ENCODE measurements around the gene LY6G6D. TPM values are rescaled to one million over a fixed set of nuclear protein-coding genes. Genes with fewer than 3 reads are reported as not detected.

Gene LY6G6D
- total and polyA plus RNA-seq, 2 of the 13 experiments (the other 11 are each of a cell fraction or from before 2014, with no cell fraction given): not detected

DNA sequence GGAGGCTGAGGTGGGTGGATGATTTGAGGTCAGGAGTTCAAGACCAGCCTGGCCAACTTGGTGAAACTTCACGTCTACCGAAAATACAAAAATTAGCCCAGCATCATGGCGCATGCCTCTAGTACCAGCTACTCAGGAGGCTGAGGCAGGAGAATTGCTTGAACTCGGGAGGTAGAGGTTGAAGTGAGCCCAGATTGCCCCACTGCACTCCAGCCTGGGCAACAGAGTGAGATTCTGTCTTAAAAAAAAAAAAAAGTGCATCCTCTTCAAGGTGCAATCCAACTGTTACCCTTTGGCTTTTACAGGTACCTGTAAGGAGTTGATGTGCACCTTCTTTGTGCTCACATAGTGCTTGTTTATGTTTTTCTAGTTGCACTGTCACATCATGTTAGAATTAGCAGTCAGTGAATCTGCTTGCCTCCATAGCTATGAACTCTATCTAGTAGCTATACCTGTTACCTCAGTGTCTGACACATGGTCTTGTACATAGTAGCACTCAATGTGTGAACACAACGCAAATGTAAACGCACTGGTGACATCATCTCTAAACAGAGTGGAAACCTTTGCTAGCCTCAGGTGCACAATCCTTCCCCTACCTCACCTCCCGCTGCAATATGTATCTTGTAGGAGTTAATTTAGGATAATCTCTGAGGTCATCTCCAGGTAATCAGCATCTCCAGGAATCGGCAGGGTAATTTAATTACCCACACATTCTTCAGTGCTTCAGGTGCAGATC lies 34.3 kb downstream of the LY6G6D start (continued):
- no peak for TF ChIP-seq ARNT2 (CRISPR knock-in tag; IDR thresholded peaks at IDR 0.05; ENCODE audit: low read depth)
- no peak for TF ChIP-seq POLR2A (IDR thresholded peaks at IDR 0.05; ENCODE audit: insufficient read depth in 1 of 2, low read depth in 2 of 2, low read length in 2 of 2)
- TF ChIP-seq ZNF790 (CRISPR knock-in tag; IDR thresholded peaks at IDR 0.05; ENCODE audit: borderline replicate concordance): no peak
- TF ChIP-seq, protein P1, sequence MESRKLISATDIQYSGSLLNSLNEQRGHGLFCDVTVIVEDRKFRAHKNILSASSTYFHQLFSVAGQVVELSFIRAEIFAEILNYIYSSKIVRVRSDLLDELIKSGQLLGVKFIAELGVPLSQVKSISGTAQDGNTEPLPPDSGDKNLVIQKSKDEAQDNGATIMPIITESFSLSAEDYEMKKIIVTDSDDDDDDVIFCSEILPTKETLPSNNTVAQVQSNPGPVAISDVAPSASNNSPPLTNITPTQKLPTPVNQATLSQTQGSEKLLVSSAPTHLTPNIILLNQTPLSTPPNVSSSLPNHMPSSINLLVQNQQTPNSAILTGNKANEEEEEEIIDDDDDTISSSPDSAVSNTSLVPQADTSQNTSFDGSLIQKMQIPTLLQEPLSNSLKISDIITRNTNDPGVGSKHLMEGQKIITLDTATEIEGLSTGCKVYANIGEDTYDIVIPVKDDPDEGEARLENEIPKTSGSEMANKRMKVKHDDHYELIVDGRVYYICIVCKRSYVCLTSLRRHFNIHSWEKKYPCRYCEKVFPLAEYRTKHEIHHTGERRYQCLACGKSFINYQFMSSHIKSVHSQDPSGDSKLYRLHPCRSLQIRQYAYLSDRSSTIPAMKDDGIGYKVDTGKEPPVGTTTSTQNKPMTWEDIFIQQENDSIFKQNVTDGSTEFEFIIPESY (CRISPR knock-in tag; IDR thresholded peaks at IDR 0.05): peak; percentile 82

DNA sequence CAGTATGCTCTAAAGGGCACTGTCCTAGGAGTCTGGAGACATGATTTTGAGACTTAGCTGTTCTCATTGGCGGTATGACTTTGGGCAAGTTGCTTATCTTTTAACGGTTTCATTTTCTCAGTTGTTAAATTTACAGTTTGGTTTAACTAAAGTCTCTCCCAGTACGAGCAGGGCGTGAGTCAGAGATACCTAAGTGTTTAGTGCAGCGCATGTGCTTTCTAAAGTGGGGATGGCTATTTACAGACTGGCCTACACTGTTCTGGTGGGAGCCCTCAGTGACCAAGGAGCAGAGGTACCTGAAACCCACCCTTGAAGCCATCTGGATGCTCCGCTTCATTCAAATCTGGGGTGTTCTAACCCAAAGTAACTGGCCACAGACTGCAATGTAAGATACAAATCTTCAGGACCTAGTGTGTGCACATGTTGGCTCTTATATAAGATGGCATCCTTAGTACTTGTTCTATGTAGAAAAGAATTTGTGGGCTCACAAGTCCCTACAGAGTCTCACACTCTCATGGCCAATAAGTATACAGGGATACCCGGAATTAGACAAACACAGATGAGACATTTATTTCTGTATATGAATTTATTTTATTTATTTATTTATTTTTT lies 35.4 kb downstream of the LY6G6D start:
- BruUV-seq (replicated peaks): TSS peak; percentile 27
- DNase-seq (ENCODE audit: low spot score): no peak
- POLR2A ChIA-PET: interaction anchor here (1.1 to 4.7 kb wide), 3 partner anchors 13 to 95 kb away, joined by 3 to 106 read pairs (median 4); partner anchors contain the start of genes APOM, CLIC1 and MSH5

More for the DNA sequence above, 35.4 kb downstream of the LY6G6D start:
- no peak overlapping the region for H3K4me2 ChIP-seq (ENCODE audit: low read depth, low read length)
- no peak for ATAC-seq
- WGBS (ENCODE audit: low lambda C conversion rate): 92% methylated on average over 7 of the region's 7 CpGs
- no peak overlapping the region for H3K27ac ChIP-seq (ENCODE audit: extremely low read length, insufficient read depth, low read length)
- H3K9ac ChIP-seq (ENCODE audit: insufficient read depth, low read depth, low read length): no peak overlapping the region
- no peaks in the 10 kb centered on the region for H3K36me3 ChIP-seq (replicated peaks in 1 of 2; ENCODE audit: control insufficient read depth in 1 of 2, insufficient read depth in 2 of 2, low read length in 2 of 2)
- CTCF ChIA-PET (ENCODE audit: low intra/inter-chr PET ratio, low total read pairs): no interaction called here
- peaks cover 30% of the 10 kb centered on the region for H3K4me1 ChIP-seq (ENCODE audit: insufficient read depth, low read length)
- TF ChIP-seq NFE2L1 (CRISPR knock-in tag; IDR thresholded peaks at IDR 0.05; ENCODE audit: borderline replicate concordance): no peak
- TF ChIP-seq JUN (CRISPR knock-in tag; IDR thresholded peaks at IDR 0.05): no peak
- no peak for TF ChIP-seq DR1 (CRISPR knock-in tag; IDR thresholded peaks at IDR 0.05)
- no peak for TF ChIP-seq AGO2 (optimal IDR thresholded peaks at IDR 0.05; ENCODE audit: low read depth, low read length)
- no peak for TF ChIP-seq RBFOX2 (IDR thresholded peaks at IDR 0.05; ENCODE audit: low read depth, low read length)
- TF ChIP-seq, protein P2, sequence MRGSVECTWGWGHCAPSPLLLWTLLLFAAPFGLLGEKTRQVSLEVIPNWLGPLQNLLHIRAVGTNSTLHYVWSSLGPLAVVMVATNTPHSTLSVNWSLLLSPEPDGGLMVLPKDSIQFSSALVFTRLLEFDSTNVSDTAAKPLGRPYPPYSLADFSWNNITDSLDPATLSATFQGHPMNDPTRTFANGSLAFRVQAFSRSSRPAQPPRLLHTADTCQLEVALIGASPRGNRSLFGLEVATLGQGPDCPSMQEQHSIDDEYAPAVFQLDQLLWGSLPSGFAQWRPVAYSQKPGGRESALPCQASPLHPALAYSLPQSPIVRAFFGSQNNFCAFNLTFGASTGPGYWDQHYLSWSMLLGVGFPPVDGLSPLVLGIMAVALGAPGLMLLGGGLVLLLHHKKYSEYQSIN (CRISPR knock-in tag; IDR thresholded peaks at IDR 0.05; ENCODE audit: borderline replicate concordance): no peak
- TF ChIP-seq ZBTB20 (CRISPR knock-in tag; IDR thresholded peaks at IDR 0.05; ENCODE audit: borderline replicate concordance, low read depth): no peak
- no peak for TF ChIP-seq MXI1 (IDR thresholded peaks at IDR 0.05; ENCODE audit: borderline replicate concordance, low read depth, low read length)
- no peaks in the 10 kb centered on the region for H3K9me3 ChIP-seq (ENCODE audit: low read length)
- in situ Hi-C loops (cut with HindIII; ENCODE audit: extremely low pct_ligation_motif_present, low pct_unique_long_range_greater_than_20kb): no loop called here
- no peaks in the 10 kb centered on the region for H3K27me3 ChIP-seq (ENCODE audit: control insufficient read depth in 1 of 2, insufficient read depth in 2 of 2, low read length in 2 of 2)
- intact Hi-C loops (cut with micrococcal nuclease; ENCODE audit: unreplicated experiment): no loop called here
- FAIRE-seq: no peak
- no peak overlapping the region for H2AFZ ChIP-seq (ENCODE audit: low read length)
- no peaks in the 10 kb centered on the region for H3K79me2 ChIP-seq (ENCODE audit: insufficient read depth, low read length)
- H3K4me3 ChIP-seq (replicated peaks in 1 of 3; ENCODE audit: insufficient read depth in 1 of 3, low read depth in 2 of 3, low read length in 3 of 3): no peak overlapping the region
- H4K20me1 ChIP-seq (ENCODE audit: insufficient read depth, low read length): no peaks in the 10 kb centered on the region

All from HepG2 (cell line).